ENCODE results near the gene LAMA2.

DNA sequence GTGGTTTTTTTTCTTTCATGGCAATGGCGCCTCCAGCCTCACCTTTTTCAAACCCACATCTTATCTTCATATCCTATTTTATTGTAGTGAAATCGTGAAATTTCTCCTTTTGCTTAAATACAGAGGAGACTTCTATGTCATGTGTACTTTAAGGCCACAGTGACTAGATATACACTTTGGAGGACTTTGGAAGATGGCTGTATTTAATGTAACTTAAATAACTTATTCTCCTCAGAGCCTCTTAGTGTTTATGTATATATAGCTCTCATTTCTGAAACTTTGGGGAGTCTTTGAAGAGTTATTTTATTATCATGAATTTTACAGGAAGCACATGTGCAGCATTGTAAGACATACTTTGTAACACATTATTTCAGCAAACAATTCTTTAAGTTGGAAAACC is 968 bp downstream of the LAMA2 start:
- TF ChIP-seq, protein P1, sequence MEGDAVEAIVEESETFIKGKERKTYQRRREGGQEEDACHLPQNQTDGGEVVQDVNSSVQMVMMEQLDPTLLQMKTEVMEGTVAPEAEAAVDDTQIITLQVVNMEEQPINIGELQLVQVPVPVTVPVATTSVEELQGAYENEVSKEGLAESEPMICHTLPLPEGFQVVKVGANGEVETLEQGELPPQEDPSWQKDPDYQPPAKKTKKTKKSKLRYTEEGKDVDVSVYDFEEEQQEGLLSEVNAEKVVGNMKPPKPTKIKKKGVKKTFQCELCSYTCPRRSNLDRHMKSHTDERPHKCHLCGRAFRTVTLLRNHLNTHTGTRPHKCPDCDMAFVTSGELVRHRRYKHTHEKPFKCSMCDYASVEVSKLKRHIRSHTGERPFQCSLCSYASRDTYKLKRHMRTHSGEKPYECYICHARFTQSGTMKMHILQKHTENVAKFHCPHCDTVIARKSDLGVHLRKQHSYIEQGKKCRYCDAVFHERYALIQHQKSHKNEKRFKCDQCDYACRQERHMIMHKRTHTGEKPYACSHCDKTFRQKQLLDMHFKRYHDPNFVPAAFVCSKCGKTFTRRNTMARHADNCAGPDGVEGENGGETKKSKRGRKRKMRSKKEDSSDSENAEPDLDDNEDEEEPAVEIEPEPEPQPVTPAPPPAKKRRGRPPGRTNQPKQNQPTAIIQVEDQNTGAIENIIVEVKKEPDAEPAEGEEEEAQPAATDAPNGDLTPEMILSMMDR (conservative IDR thresholded peaks at IDR 0.05; ENCODE audit: low read depth in 2 of 2): no peak
- no peak for TF ChIP-seq POLR2AphosphoS5 (IDR thresholded peaks at IDR 0.05; ENCODE audit: low read depth)
- no peak for TF ChIP-seq EZH2phosphoT487 (IDR thresholded peaks at IDR 0.05; ENCODE audit: unreplicated experiment)
- no peak for TF ChIP-seq CREB1 (CRISPR knock-in tag; IDR thresholded peaks at IDR 0.05; ENCODE audit: low read depth)
- TF ChIP-seq, protein P2, sequence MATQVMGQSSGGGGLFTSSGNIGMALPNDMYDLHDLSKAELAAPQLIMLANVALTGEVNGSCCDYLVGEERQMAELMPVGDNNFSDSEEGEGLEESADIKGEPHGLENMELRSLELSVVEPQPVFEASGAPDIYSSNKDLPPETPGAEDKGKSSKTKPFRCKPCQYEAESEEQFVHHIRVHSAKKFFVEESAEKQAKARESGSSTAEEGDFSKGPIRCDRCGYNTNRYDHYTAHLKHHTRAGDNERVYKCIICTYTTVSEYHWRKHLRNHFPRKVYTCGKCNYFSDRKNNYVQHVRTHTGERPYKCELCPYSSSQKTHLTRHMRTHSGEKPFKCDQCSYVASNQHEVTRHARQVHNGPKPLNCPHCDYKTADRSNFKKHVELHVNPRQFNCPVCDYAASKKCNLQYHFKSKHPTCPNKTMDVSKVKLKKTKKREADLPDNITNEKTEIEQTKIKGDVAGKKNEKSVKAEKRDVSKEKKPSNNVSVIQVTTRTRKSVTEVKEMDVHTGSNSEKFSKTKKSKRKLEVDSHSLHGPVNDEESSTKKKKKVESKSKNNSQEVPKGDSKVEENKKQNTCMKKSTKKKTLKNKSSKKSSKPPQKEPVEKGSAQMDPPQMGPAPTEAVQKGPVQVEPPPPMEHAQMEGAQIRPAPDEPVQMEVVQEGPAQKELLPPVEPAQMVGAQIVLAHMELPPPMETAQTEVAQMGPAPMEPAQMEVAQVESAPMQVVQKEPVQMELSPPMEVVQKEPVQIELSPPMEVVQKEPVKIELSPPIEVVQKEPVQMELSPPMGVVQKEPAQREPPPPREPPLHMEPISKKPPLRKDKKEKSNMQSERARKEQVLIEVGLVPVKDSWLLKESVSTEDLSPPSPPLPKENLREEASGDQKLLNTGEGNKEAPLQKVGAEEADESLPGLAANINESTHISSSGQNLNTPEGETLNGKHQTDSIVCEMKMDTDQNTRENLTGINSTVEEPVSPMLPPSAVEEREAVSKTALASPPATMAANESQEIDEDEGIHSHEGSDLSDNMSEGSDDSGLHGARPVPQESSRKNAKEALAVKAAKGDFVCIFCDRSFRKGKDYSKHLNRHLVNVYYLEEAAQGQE (IDR thresholded peaks at IDR 0.05; ENCODE audit: unreplicated experiment): no peak
- no peak for TF ChIP-seq JUNB (IDR thresholded peaks at IDR 0.05; ENCODE audit: unreplicated experiment)
